HEK293 (cell line): ENCODE measurements around the gene LSM11.

Source experiments
- CTCF ChIA-PET: fragments of 350-600 bp; formaldehyde crosslinking; extraction: SDS; loops from one replicate; lab custom pipeline; 2021; ENCODE audit warnings: antibody characterized with exemption; lab: Yijun Ruan, JAX
- POLR2A ChIA-PET: fragments of 300-600 bp; formaldehyde crosslinking; extraction: SDS; loops from one replicate; lab custom pipeline; 2020; ENCODE audit warnings: antibody characterized with exemption, inconsistent platforms; lab: Yijun Ruan, JAX
- H3K27ac ChIP-seq: fragments of 200-500 bp; sonication (Bioruptor generic); 2 replicates; pipeline ENCODE4 v1.5.1; 2014; ENCODE audit warnings: low read depth, low read length, control low read depth, inconsistent platforms; ENCODE audit errors: extremely low read depth
- H3K36me3 ChIP-seq, 2 experiments: fragments of 200-500 bp in 1 of 2; sonication (Bioruptor generic) in 1 of 2; 1 replicate in 1 of 2; 2 replicates in 1 of 2; pipeline ENCODE4 v1.5.1; 2014 to 2017; ENCODE audit warnings: inconsistent platforms in 2 of 2, low read length in 2 of 2; ENCODE audit not compliant: control insufficient read depth in 2 of 2, insufficient read depth in 1 of 2
- H3K4me1 ChIP-seq: fragments of 200-500 bp; sonication (Bioruptor generic); 2 replicates; pipeline ENCODE4 v1.5.1; 2014; ENCODE audit warnings: mild to moderate bottlenecking, low read length, inconsistent platforms; ENCODE audit not compliant: control insufficient read depth, insufficient read depth
- H3K4me3 ChIP-seq: 2 replicates; pipeline ENCODE4 v1.5.1; 2011; ENCODE audit warnings: low read depth, mild to moderate bottlenecking, control low read depth, low read length, moderate library complexity
- H3K9me3 ChIP-seq: fragments of 200-500 bp; sonication (Bioruptor generic); 2 replicates; pipeline ENCODE4 v1.5.1; 2014; ENCODE audit warnings: low read depth, low read length, inconsistent platforms; ENCODE audit not compliant: control insufficient read depth, insufficient read depth
- BCL6B ChIP-seq: fragments of 450-650 bp; formaldehyde crosslinking; IDR thresholded peaks from 2 replicates; pipeline ENCODE4 v1.5.1; 2017; ENCODE audit warnings: missing biosample characterization, missing genetic modification characterization
- KLF10 ChIP-seq: fragments of 450-650 bp; IDR thresholded peaks from 2 replicates; pipeline ENCODE4 v1.5.1; 2018; ENCODE audit warnings: missing biosample characterization, mild to moderate bottlenecking, missing genetic modification characterization
- KLF16 ChIP-seq: fragments of 450-650 bp; formaldehyde crosslinking; IDR thresholded peaks from 2 replicates; pipeline ENCODE4 v1.5.1; 2017; ENCODE audit warnings: missing biosample characterization, missing genetic modification characterization
- MZF1 ChIP-seq: fragments of 450-650 bp; formaldehyde crosslinking; IDR thresholded peaks from 2 replicates; pipeline ENCODE4 v1.5.1; 2017; ENCODE audit warnings: missing biosample characterization, missing genetic modification characterization, borderline replicate concordance
- PRDM6 ChIP-seq: fragments of 450-650 bp; formaldehyde crosslinking; IDR thresholded peaks from 2 replicates; pipeline ENCODE4 v1.5.1; 2017; ENCODE audit warnings: missing biosample characterization, missing genetic modification characterization
- SCRT1 ChIP-seq: fragments of 450-650 bp; formaldehyde crosslinking; IDR thresholded peaks from 2 replicates; pipeline ENCODE4 v1.5.1; 2016; ENCODE audit warnings: missing biosample characterization, missing genetic modification characterization, borderline replicate concordance
- ZBTB6 ChIP-seq: fragments of 450-650 bp; formaldehyde crosslinking; IDR thresholded peaks from 2 replicates; pipeline ENCODE4 v1.5.1; 2017; ENCODE audit warnings: missing biosample characterization, missing genetic modification characterization
- ZFHX2 ChIP-seq: fragments of 450-650 bp; formaldehyde crosslinking; conservative IDR thresholded peaks from 2 replicates; pipeline ENCODE4 v1.5.1; 2016; ENCODE audit warnings: missing biosample characterization, missing genetic modification characterization
- ZFP41 ChIP-seq: fragments of 450-650 bp; formaldehyde crosslinking; IDR thresholded peaks from 2 replicates; pipeline ENCODE4 v1.5.1; 2016; ENCODE audit warnings: missing biosample characterization, missing genetic modification characterization, borderline replicate concordance
- ZNF133 ChIP-seq: fragments of 450-650 bp; formaldehyde crosslinking; IDR thresholded peaks from 2 replicates; pipeline ENCODE4 v1.5.1; 2016; ENCODE audit warnings: missing biosample characterization, missing genetic modification characterization
- ZNF19 ChIP-seq: fragments of 450-650 bp; formaldehyde crosslinking; IDR thresholded peaks from 2 replicates; pipeline ENCODE4; 2016; ENCODE audit warnings: missing biosample characterization, missing genetic modification characterization, low read depth
- ZNF221 ChIP-seq: fragments of 450-650 bp; formaldehyde crosslinking; IDR thresholded peaks from 2 replicates; pipeline ENCODE4 v1.5.1; 2017; ENCODE audit warnings: missing biosample characterization, missing genetic modification characterization, borderline replicate concordance
- ZNF23 ChIP-seq: fragments of 450-650 bp; formaldehyde crosslinking; IDR thresholded peaks from 2 replicates; pipeline ENCODE4 v1.5.1; 2016; ENCODE audit warnings: missing biosample characterization, missing genetic modification characterization, borderline replicate concordance
- ZNF24 ChIP-seq: fragments of 450-650 bp; formaldehyde crosslinking; IDR thresholded peaks from 2 replicates; pipeline ENCODE4 v1.5.1; 2016; ENCODE audit warnings: missing biosample characterization, missing genetic modification characterization
- ZNF274 ChIP-seq, 2 experiments: fragments of 200-500 bp in 1 of 2; fragments of 450-650 bp in 1 of 2; sonication (Bioruptor generic) in 1 of 2; formaldehyde crosslinking in 1 of 2; IDR thresholded peaks; 2 replicates each; pipeline versions ENCODE4 v1.5.1 to v1.6.1; 2014 to 2016; ENCODE audit warnings: borderline replicate concordance in 1 of 2, inconsistent platforms in 1 of 2, low read length in 1 of 2, missing biosample characterization in 1 of 2, missing genetic modification characterization in 1 of 2
- ZNF292 ChIP-seq: fragments of 450-650 bp; formaldehyde crosslinking; IDR thresholded peaks from 2 replicates; pipeline ENCODE4 v1.5.1; 2016; ENCODE audit warnings: low read depth, missing biosample characterization, missing genetic modification characterization, borderline replicate concordance
- ZNF350 ChIP-seq: fragments of 450-650 bp; formaldehyde crosslinking; IDR thresholded peaks from 2 replicates; pipeline ENCODE4 v1.5.0; 2017; ENCODE audit warnings: missing biosample characterization, mild to moderate bottlenecking, missing genetic modification characterization
- ZNF394 ChIP-seq: fragments of 450-650 bp; formaldehyde crosslinking; IDR thresholded peaks from 2 replicates; pipeline ENCODE4 v1.5.1; 2016; ENCODE audit warnings: missing biosample characterization, missing genetic modification characterization, mild to moderate bottlenecking, moderate library complexity, borderline replicate concordance
- ZNF398 ChIP-seq: fragments of 450-650 bp; formaldehyde crosslinking; IDR thresholded peaks from 2 replicates; pipeline ENCODE4 v1.5.1; 2017; ENCODE audit warnings: missing biosample characterization, missing genetic modification characterization
- ZNF488 ChIP-seq: fragments of 450-650 bp; formaldehyde crosslinking; IDR thresholded peaks from 2 replicates; pipeline ENCODE4 v1.5.1; 2016; ENCODE audit warnings: missing biosample characterization, missing genetic modification characterization
- ZNF530 ChIP-seq: fragments of 450-650 bp; formaldehyde crosslinking; IDR thresholded peaks from 2 replicates; pipeline ENCODE4 v1.5.1; 2016; ENCODE audit warnings: low read depth, missing biosample characterization, missing genetic modification characterization
- ZNF544 ChIP-seq: fragments of 450-650 bp; formaldehyde crosslinking; IDR thresholded peaks from 2 replicates; pipeline ENCODE4 v1.5.0; 2017; ENCODE audit warnings: missing biosample characterization, missing genetic modification characterization
- ZNF561 ChIP-seq: fragments of 450-650 bp; IDR thresholded peaks from 2 replicates; pipeline ENCODE4 v1.5.1; 2018; ENCODE audit warnings: missing biosample characterization, missing genetic modification characterization, borderline replicate concordance
- ZNF585B ChIP-seq: fragments of 450-650 bp; formaldehyde crosslinking; IDR thresholded peaks from 2 replicates; pipeline ENCODE4 v1.5.1; 2016; ENCODE audit warnings: missing biosample characterization, missing genetic modification characterization
- ZNF596 ChIP-seq: fragments of 450-650 bp; IDR thresholded peaks from 2 replicates; pipeline ENCODE4 v1.5.0; 2018; ENCODE audit warnings: missing biosample characterization, mild to moderate bottlenecking, missing genetic modification characterization, moderate library complexity
- ZNF626 ChIP-seq: fragments of 450-650 bp; sonication (Bioruptor Pico); formaldehyde crosslinking; IDR thresholded peaks from 2 replicates; pipeline ENCODE4 v1.5.1; 2018; ENCODE audit warnings: missing biosample characterization, missing genetic modification characterization, inconsistent platforms
- ZNF639 ChIP-seq: fragments of 450-650 bp; formaldehyde crosslinking; IDR thresholded peaks from 2 replicates; pipeline ENCODE4 v1.5.1; 2016; ENCODE audit warnings: missing biosample characterization, missing genetic modification characterization
- ZNF654 ChIP-seq: fragments of 450-650 bp; formaldehyde crosslinking; IDR thresholded peaks from 2 replicates; pipeline ENCODE4 v1.5.1; 2016; ENCODE audit warnings: low read depth, missing biosample characterization, missing genetic modification characterization
- ZNF768 ChIP-seq: fragments of 450-650 bp; formaldehyde crosslinking; IDR thresholded peaks from 2 replicates; pipeline ENCODE4 v1.5.1; 2018; ENCODE audit warnings: missing biosample characterization, mild to moderate bottlenecking, missing genetic modification characterization
- ZNF830 ChIP-seq: fragments of 450-650 bp; IDR thresholded peaks from 2 replicates; pipeline ENCODE4 v1.5.0; 2018; ENCODE audit warnings: missing biosample characterization, missing genetic modification characterization, low read depth, mild to moderate bottlenecking, moderate library complexity
- ZSCAN23 ChIP-seq: fragments of 450-650 bp; formaldehyde crosslinking; IDR thresholded peaks from 2 replicates; pipeline ENCODE4 v1.5.1; 2016; ENCODE audit warnings: missing biosample characterization, missing genetic modification characterization

The LSM11 gene

GRCh38 chr5:157740229-157740610 lies 3.3 kb upstream of the LSM11 start:
- H3K27ac ChIP-seq = no peak overlapping the region
- ChIA-PET CTCF (interaction anchor here (0.7 kb wide), 1 partner anchor 396 kb away, joined by 3 read pairs; no protein-coding TSS in a partner anchor), POLR2A (no interaction called here)
- H3K4me1 ChIP-seq = 0 out of 2 replicates have a peak, but pooled peaks cover 11% of the 10 kb centered on the region
- peaks cover 29% of the 10 kb centered on the region in 2 experiments for H3K36me3 ChIP-seq
- no peak overlapping the region for H3K4me3 ChIP-seq
- no peaks in the 10 kb centered on the region for H3K9me3 ChIP-seq
- TF ChIP-seq ZNF23 (tag by site-specific recombination) = no peak
- TF ChIP-seq KLF16 (tag by site-specific recombination) = no peak
- no peak for TF ChIP-seq ZSCAN23
- no peak for TF ChIP-seq ZFHX2
- TF ChIP-seq ZNF24 (tag by site-specific recombination) = no peak
- no peak for TF ChIP-seq ZNF274 (IDR thresholded peaks at IDR 0.05; ENCODE audit: low read length)
- no peak for TF ChIP-seq ZNF274 (tag by site-specific recombination; IDR thresholded peaks at IDR 0.05; ENCODE audit: borderline replicate concordance)
- TF ChIP-seq PRDM6 = no peak
- TF ChIP-seq ZNF768 (tag by site-specific recombination) = no peak
- no peak for TF ChIP-seq ZNF596 (tag by site-specific recombination)
- TF ChIP-seq ZNF133 (tag by site-specific recombination) = no peak
- TF ChIP-seq KLF10 = no peak
- no peak for TF ChIP-seq BCL6B (tag by site-specific recombination)
- TF ChIP-seq ZNF292 (tag by site-specific recombination) = no peak
- TF ChIP-seq ZNF585B (tag by site-specific recombination) = no peak
- no peak for TF ChIP-seq ZBTB6 (tag by site-specific recombination)
- peak; percentile 79; the same call in 1 of the 2 replicates for TF ChIP-seq ZNF394 (tag by site-specific recombination)
- TF ChIP-seq ZNF19 (tag by site-specific recombination) = no peak
- TF ChIP-seq ZNF639 (tag by site-specific recombination) = no peak
- no peak for TF ChIP-seq ZNF398 (tag by site-specific recombination)
- TF ChIP-seq ZNF654 (tag by site-specific recombination) = peak; percentile 38; the same call in 1 of the 2 replicates
- TF ChIP-seq ZNF530 (tag by site-specific recombination) = no peak
- no peak for TF ChIP-seq ZNF544
- no peak for TF ChIP-seq MZF1 (tag by site-specific recombination)
- TF ChIP-seq ZNF561 = no peak
- TF ChIP-seq ZNF830 = no peak
- no peak for TF ChIP-seq ZFP41 (tag by site-specific recombination)
- TF ChIP-seq ZNF626 = no peak
- peak; percentile 75 for TF ChIP-seq SCRT1 (tag by site-specific recombination)
- no peak for TF ChIP-seq ZNF221 (tag by site-specific recombination)
- no peak for TF ChIP-seq ZNF488 (tag by site-specific recombination)
- TF ChIP-seq ZNF350 = no peak
